Measurements from ENCODE around the gene MINK1.

MINK1 gene

GRCh38 chr17:4937553-4937952, 104.4 kb downstream of the MINK1 start:
- no peak overlapping the region for H3K27ac ChIP-seq
- TF ChIP-seq ZFX (IDR thresholded peaks at IDR 0.05) = no peak

DNA sequence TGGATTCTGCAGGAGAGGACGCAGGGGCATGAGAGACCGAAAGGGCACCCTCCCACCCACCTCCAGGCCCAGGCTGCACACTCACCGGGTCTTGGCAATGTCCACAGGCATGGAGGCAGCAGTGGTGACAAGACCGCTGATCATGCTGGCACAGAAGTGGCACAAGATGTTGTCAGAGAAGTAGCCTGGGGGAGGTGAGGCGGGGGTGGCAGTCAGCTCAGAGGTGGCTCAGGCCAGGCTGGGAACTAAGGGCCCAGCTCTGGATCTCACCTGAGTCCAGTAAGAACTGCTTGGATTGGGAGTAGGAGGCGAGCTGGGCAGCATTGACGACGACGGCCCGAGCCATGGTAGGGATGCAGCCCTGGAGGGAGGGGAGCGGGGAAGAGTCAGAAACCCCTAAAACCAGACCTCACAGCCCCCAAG, 104.9 kb downstream of the MINK1 start:
- H3K27ac ChIP-seq = peak overlapping the region; percentile 97
- TF ChIP-seq CTCF (conservative IDR thresholded peaks at IDR 0.05) = no peak

DNA sequence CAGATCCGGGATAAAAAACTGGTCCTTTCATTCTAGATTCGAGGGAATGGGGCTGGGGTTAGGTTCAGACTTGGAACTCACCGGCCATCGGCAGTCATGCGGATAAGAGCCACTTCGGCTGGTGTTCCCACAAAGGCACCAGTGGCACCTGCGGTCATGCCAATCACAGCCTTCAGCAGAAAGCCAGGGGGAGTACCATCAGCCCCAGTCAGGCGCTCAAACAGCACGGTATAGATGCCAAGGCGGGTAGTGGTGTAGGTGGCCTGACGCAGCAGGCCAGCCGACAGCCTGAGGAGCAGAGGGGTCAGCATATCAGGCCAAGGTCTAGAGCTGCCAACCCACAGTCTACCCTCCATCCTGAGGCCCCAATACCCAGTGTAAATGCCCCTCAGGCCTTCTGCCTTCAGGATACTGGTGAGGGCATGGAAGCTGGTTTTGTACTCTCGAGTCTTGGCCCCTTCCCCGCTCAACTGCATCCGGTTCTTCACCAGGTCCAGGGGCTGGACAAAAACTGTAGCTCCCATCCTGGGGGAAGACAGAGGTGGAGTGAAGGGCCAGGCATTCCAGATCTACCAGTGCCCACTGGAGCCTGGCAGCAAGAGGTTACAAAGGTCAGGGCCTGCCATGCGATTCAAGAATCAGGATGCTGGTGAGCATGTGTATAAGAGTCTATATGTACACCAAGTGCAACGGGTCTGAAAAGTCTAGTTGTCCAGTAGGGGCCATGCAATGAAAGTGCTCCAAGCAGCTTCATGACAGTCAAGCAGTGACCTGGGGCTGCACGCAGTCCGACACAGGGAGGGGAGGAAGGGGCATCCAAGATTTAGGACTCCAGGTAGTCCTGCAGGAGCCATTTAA, 105.8 kb downstream of the MINK1 start:
- no peak for TF ChIP-seq ZFX (IDR thresholded peaks at IDR 0.05)
- no peak for TF ChIP-seq CTCF (conservative IDR thresholded peaks at IDR 0.05)
- peak overlapping the region; percentile 97 for H3K27ac ChIP-seq

DNA sequence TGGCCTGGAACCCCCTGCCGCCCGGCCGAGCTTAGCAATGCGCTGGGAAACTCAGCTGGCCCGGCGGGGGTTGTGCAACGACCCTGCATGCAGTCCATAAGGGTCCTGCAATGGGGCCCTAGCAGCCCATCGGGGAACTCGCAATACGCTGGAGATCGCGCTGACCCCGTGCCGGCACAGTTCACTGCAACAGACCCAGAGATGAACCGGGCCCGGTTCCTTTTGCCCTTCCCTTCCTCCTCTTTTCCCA, 106.3 kb downstream of the MINK1 start:
- peak; percentile 56; the same call in 1 of the 2 replicates for TF ChIP-seq ZFX (IDR thresholded peaks at IDR 0.05)
- TF ChIP-seq CTCF (conservative IDR thresholded peaks at IDR 0.05) = no peak
- H3K27ac ChIP-seq = peak overlapping the region; percentile 97

DNA sequence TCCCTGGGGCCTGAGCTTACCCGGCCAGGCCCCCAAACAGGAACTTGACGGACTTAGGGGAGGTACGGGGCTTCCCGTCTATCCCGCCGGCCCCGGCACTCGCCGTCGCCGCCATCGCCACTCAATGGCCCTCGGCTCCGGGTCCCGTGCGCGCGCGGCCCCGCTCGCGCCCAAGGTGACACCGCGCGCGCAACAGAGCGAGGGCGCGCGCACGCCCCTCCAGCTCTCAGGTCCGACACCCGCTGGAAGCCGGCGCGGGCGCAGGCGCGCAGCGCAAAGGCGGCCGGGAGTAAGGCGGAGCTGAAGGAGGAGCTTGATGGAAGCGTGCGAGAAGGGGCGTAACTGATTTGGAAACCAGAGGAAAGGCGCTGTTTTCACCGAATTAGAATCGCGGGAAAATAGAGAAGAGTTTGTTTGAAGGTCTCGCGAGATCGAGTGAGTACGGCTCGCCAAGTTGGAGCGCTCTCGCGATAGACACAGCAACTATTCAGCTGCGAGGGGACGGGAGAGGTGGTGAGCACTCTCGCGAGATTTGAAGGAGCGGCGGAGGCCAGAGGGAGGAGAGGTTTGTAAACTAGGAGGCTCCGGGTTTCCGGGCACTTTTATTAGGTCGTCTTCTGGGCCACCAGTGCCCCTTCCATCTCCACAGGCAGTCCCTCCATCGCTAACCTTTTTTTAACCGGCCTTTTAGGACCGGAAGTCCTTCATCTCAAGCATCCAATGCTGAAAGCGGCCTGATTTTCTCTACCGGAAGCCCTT, 106.8 kb downstream of the MINK1 start, which contains the start of the genes RNF167 and SLC25A11:
RNF167 (plus strand) TSS at position 473 of the 759 bp plus-strand sequence. CDS start 642 bp downstream, outside the sequence.
SLC25A11 (minus strand) TSS at position 251 of the 759 bp plus-strand sequence; CDS start at position 115, 136 bp downstream.
- no peak for TF ChIP-seq CTCF (conservative IDR thresholded peaks at IDR 0.05)
- TF ChIP-seq ZFX (IDR thresholded peaks at IDR 0.05) = no peak
- peak within 1 kb of the TSS; percentile 97 for H3K27ac ChIP-seq

GRCh38 chr17:4940555-4941318, 107.6 kb downstream of the MINK1 start:
- peak overlapping the region; percentile 97 for H3K27ac ChIP-seq
- 0 out of 2 replicates have a peak, but pooled peaks have one; percentile 9 for TF ChIP-seq ZFX (IDR thresholded peaks at IDR 0.05)
- TF ChIP-seq CTCF (conservative IDR thresholded peaks at IDR 0.05) = no peak

DNA sequence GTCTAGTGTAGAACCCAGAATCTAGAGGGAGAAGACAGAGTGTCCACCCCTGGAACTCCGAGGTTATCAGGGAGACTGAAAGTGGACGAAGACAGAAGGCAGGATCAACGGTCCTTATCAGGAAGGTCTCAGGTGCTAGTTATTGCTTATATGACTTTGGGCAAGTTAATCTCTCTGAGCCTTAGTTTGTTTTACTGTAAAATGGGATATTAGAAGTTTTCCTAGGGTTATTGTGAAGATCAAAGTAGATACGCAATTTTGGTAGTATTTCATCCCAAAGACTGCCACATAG, 108.1 kb downstream of the MINK1 start:
- no peak for TF ChIP-seq CTCF (conservative IDR thresholded peaks at IDR 0.05)
- no peak for TF ChIP-seq ZFX (IDR thresholded peaks at IDR 0.05)
- H3K27ac ChIP-seq = peak overlapping the region; percentile 97
